Measurements from ENCODE around the gene VTI1A.

Gene VTI1A

GRCh38 chr10:112679392-112679791 is 232.4 kb downstream of the VTI1A start:
- DNase-seq (ENCODE audit: low read depth): no peak

GRCh38 chr10:112680586-112680985 is 233.6 kb downstream of the VTI1A start:
- DNase-seq (ENCODE audit: low read depth): no peak

- DNase-seq (ENCODE audit: low read depth): no peak
Measured at GRCh38 chr10:112687647-112688046, 240.6 kb downstream of the VTI1A start.

- no peak for DNase-seq (ENCODE audit: low read depth)
Measured at GRCh38 chr10:112689327-112690072, 242.5 kb downstream of the VTI1A start.

GRCh38 chr10:112695539-112695938 is 248.5 kb downstream of the VTI1A start:
- DNase-seq (ENCODE audit: low read depth): no peak

- no peak for DNase-seq (ENCODE audit: low read depth)
Measured at GRCh38 chr10:112696592-112696991, 249.6 kb downstream of the VTI1A start.

- no peak for DNase-seq (ENCODE audit: low read depth)
Measured at GRCh38 chr10:112698133-112698817, 251.3 kb downstream of the VTI1A start.

- DNase-seq (ENCODE audit: low read depth): no peak
Measured at GRCh38 chr10:112698818-112699164, 251.8 kb downstream of the VTI1A start.

GRCh38 chr10:112700215-112700671 is 253.2 kb downstream of the VTI1A start:
- DNase-seq (ENCODE audit: low read depth): no peak

- DNase-seq (ENCODE audit: low read depth): no peak
Measured at GRCh38 chr10:112701211-112701877, 254.3 kb downstream of the VTI1A start.

GRCh38 chr10:112701878-112702255 is 254.9 kb downstream of the VTI1A start:
- DNase-seq (ENCODE audit: low read depth): no peak

- no peak for DNase-seq (ENCODE audit: low read depth)
Measured at GRCh38 chr10:112706577-112706976, 259.6 kb downstream of the VTI1A start.

GRCh38 chr10:112708461-112708860 is 261.4 kb downstream of the VTI1A start:
- DNase-seq (ENCODE audit: low read depth): no peak

GRCh38 chr10:112710528-112710927 is 263.5 kb downstream of the VTI1A start:
- no peak for DNase-seq (ENCODE audit: low read depth)

GRCh38 chr10:112711366-112711765 is 264.4 kb downstream of the VTI1A start:
- no peak for DNase-seq (ENCODE audit: low read depth)

- DNase-seq (ENCODE audit: low read depth): no peak
Measured at GRCh38 chr10:112712536-112712935, 265.5 kb downstream of the VTI1A start.

- no peak for DNase-seq (ENCODE audit: low read depth)
Measured at GRCh38 chr10:112713411-112713810, 266.4 kb downstream of the VTI1A start.

GRCh38 chr10:112715581-112715980 is 268.6 kb downstream of the VTI1A start:
- no peak for DNase-seq (ENCODE audit: low read depth)

GRCh38 chr10:112716076-112716475 is 269.1 kb downstream of the VTI1A start:
- no peak for DNase-seq (ENCODE audit: low read depth)

GRCh38 chr10:112716924-112717413 is 270.0 kb downstream of the VTI1A start:
- no peak for DNase-seq (ENCODE audit: low read depth)

GRCh38 chr10:112720178-112720577 is 273.2 kb downstream of the VTI1A start:
- no peak for DNase-seq (ENCODE audit: low read depth)

- DNase-seq (ENCODE audit: low read depth): no peak
Measured at GRCh38 chr10:112721080-112721698, 274.2 kb downstream of the VTI1A start.

GRCh38 chr10:112722758-112723157 is 275.7 kb downstream of the VTI1A start:
- no peak for DNase-seq (ENCODE audit: low read depth)
